ENCODE measurements around the gene KCNJ15.

KCNJ15 gene

GRCh38 chr21:38355992-38356781 is 99.4 kb downstream of the KCNJ15 start:
- DNase-seq (ENCODE audit: low read depth): peak; percentile 71

All from activated T-cell treated with anti-CD3 and anti-CD28 coated beads for 48 hours (primary cell).